G401 (cell line): ENCODE results near the gene SLC10A7. TPM values are rescaled to one million over a fixed set of nuclear protein-coding genes. Genes with fewer than 3 reads are reported as not detected.

Experiments
- DNase-seq: peaks from one replicate; pipeline ENCODE4 v3.0.0-alpha.2; 2015; ENCODE audit warnings: low spot score
- in situ Hi-C: cut with HindIII; loops from 2 replicates; pipeline ENCODE4 v1.10.0; 2016; ENCODE audit warnings: low sequenced_read_pairs, mixed read lengths
- total RNA-seq: library from RNA; depleted of rRNA; stranded (reverse); fragments of >200 nt; shearing (Covaris generic); gene quantifications from 2 replicates; pipeline ENCODE4 v1.2.3, GENCODE V29; 2014

The SLC10A7 gene
- total RNA-seq, 1 experiment from 2014 or later = 10.5 TPM

- in situ Hi-C loops = no loop called here
- DNase-seq = no peak
Observed at GRCh38 chr4:146446555-146446954, 75.2 kb downstream of the SLC10A7 start.

- in situ Hi-C loops = no loop called here
- DNase-seq = no peak
Observed at GRCh38 chr4:146445198-146446150, 76.3 kb downstream of the SLC10A7 start.

DNA sequence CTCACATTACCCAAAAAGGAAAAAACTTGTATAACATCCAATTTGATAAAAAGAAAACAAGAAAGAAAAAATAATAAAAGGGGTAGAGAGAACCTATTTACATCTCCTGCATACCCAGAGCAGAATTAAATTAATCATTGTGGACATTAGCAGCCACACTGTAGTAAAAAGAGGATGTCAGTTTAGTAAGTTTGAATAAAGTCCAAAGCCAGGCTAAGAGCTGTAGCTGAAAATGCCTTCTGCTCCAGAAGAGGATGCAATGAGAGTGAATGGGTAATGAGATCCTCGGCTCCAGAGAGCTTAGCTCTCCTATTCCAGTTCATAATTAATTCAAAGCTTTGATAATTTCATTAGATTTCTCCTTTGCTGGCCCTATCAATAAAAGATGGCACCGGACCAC lies 78.2 kb downstream of the SLC10A7 start:
- in situ Hi-C loops = no loop called here
- DNase-seq = no peak

- no peak for DNase-seq
- in situ Hi-C loops = no loop called here
Observed at GRCh38 chr4:146442801-146443200, 78.9 kb downstream of the SLC10A7 start.

DNA sequence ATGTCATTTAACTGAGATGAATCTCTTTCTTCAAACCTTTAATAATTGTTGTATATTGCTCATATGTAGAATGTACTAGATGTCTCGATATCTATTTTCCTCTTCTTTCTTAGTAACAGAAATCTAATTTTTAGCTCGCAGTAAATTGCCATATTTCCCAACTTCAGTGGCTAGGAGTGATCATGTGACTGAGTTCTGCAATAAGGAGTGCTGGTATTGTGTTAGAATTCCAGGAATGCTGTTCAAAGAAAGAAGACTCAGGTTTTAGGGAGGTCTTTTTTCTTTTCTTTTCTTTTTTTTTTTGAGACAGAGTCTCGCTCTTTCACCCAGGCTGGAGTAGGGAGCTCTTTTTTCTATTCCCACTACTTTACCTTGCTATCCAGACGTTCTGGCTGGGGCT lies 81.7 kb downstream of the SLC10A7 start:
- DNase-seq = no peak
- in situ Hi-C loops = no loop called here

GRCh38 chr4:146439437-146439836 lies 82.3 kb downstream of the SLC10A7 start:
- in situ Hi-C loops = no loop called here
- DNase-seq = no peak

- in situ Hi-C loops = no loop called here
- no peak for DNase-seq
Observed at GRCh38 chr4:146437778-146438177, 84.0 kb downstream of the SLC10A7 start.

DNA sequence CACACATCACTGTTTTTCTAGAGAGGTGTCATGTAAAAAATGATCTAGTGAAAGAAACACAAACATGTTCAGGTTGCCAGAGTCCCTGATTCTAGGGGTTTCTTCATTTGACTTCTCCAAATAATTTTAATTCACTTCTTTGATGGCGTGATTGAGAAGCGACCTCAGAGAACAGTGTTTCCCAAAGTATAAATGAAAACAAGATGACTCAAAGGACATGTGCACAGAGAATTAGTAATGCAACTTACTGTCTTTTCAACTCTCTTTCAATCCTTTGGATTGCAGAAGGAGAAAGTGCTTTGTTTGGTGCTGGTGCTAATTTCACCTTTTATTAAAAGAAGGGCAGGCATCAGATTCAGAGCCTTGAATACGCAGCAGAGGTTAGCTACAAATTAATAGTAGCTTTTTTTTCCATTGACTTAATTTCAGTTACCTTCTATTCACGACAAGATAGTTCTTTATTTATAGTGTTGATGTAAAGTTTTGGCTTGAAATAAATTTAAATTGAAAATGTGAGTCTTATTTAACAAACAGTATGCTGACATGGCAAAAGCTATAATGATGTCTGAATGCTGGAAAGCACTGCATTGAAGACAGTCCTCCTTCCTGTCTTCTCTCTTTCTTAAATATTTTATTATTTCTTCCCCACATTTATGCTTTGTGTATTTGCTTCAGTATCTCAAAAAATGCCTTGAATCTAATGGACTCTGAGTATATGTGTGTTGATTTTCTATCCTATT lies 85.1 kb downstream of the SLC10A7 start:
- in situ Hi-C loops = no loop called here
- DNase-seq = no peak

DNA sequence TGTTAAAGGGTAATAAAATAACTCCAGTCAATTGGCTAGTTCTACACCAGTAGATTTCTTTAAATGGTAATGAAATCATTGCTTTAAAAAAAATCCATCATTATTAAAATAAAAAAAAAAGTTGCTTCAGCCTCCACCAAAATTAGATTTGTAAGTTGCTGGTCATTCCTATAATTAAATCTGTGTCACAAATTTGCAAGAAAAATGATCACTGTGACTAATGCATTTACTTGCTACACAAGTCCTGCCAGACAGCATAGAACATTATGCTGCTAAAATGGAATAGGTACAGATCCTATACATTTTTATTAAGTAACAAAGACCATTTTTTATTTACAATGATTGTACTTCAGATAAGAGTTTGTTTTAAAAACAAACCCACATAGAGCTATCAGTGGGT lies 85.8 kb downstream of the SLC10A7 start:
- no peak for DNase-seq
- in situ Hi-C loops = no loop called here

GRCh38 chr4:146432065-146432464 lies 89.7 kb downstream of the SLC10A7 start:
- in situ Hi-C loops = no loop called here
- DNase-seq = no peak

GRCh38 chr4:146428298-146428697 lies 93.4 kb downstream of the SLC10A7 start:
- in situ Hi-C loops = no loop called here
- DNase-seq = no peak

DNA sequence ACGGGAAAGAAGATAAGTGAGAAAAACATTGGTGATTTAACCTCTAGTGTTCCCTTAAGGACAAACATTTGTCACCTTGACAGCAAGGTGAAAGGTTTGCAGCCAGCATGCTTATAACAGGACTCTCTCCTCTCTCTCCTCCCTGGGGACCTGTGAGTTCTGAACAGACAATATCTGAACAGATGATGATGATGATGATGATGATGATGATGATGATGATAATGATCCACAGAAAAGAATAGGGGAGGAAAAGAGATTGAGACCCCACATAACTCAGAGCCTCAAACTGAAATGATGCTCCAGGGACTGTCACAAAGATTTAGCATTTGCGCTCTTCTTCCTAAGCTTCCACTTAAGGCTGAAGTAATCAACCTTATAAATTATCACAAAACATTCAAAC lies 103.9 kb downstream of the SLC10A7 start:
- in situ Hi-C loops = no loop called here
- DNase-seq = no peak

DNA sequence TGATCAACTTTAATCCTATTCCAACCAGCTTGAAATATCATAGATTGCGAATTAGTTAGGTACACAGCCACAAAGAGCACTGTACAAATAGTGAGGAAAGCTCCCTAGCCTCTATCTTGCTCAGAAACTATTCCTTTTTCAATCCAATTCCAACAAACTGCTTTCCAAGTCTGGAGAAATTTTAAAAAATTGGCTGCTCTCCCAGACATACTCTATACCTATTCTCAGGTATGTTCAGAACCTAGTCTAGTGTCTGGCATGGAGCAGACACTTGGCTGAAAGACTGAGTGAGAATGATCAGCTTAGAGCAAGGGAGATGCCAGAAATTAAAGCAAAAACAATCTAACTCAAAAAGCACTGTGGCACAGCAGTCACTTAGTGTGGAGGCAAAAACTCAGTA lies 105.9 kb downstream of the SLC10A7 start:
- DNase-seq = no peak
- in situ Hi-C loops = no loop called here

DNA sequence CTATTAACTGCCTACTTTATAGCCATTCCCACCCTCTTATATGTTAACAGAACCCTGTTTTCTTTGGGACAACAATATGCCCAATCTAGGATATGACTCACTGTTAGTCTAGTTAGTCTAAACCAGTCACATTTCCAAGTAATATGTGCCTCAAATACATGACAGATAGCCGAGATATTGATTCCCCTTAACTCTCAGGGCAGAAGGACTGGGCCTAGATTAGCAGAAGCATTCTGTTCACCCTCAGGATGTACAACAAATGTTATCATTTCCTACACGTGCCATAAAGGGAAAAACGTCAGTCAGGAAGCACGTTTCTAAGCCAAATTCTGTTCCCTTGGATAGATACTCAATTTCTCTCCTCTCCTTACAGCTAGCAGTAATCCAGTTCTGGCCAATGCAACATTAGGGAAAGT lies 114.1 kb downstream of the SLC10A7 start:
- DNase-seq = no peak
- in situ Hi-C loops = no loop called here

- no peak for DNase-seq
- in situ Hi-C loops = no loop called here
Observed at GRCh38 chr4:146407257-146407656, 114.5 kb downstream of the SLC10A7 start.

DNA sequence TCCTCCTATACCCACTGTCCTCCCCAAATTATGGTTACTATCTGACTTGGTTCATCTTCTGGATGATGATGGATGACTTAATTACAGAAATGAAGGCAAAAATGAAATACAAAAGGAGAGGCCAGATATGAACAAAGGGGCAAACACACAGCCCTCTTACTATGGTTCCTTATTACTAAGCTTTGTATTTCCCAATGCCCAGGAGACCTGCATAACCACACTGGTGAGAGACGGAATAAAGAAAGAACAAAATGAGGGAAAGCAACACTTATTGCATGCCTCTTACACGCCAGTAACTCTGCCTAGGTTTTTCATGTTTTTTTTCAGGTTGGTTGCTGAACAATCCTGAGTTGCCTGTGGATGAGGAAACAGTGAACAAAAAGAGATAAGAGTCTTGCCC lies 120.5 kb downstream of the SLC10A7 start:
- in situ Hi-C loops = no loop called here

DNA sequence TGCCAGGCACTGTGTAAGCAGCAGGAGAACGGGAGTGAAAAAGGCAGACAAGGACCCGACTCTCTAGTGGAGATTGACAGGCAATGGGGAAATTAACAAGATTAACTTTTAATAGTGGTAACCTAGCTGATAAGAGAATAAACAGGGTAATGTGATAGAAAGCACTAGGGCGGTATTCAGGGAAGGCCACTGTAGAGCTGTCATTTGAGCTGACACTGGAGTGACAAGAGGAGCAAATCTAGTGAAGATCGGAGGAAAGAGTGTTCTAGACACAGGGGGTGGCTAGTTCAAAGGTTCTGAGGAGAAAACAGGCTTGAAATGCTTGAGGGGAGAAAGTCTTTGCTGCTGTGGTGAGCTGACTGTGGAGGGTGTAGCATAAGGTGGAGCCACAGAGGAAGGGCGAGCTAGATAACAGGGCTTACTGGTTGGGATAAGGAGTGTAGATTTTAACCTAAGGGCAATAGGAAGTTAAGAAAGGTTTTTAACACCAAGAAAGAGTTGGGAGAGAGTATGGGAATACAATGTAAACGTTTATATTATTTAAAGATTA lies 122.8 kb downstream of the SLC10A7 start:
- in situ Hi-C loops = no loop called here
- no peak for DNase-seq

More for the DNA sequence above, 120.5 kb downstream of the SLC10A7 start:
- DNase-seq = no peak

DNA sequence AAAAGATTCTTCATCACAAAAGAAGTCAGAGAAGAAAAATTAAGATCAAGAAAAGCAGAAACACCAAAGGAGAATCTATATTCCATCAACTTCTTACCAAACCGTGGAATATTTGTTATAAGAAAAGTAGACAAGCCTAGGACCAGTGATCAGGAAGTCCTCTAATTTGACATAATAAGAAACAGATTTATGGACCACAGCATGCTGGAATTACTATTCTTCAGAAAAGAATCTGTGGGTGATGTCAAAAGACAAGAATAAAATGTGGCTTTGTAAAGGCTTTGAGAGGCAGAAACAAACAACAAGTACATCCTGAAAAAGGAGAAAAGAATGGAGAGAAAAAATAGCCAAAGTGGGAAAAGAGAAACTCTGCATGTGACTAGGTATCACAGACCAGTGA lies 123.3 kb downstream of the SLC10A7 start:
- in situ Hi-C loops = no loop called here
- DNase-seq = no peak

GRCh38 chr4:146389561-146389960 lies 132.2 kb downstream of the SLC10A7 start:
- in situ Hi-C loops = no loop called here
- DNase-seq = no peak

- in situ Hi-C loops = no loop called here
- no peak for DNase-seq
Observed at GRCh38 chr4:146382194-146382593, 139.5 kb downstream of the SLC10A7 start.
